Stimulated activated CD4-positive, alpha-beta T cell treated with anti-CD3 and anti-CD28 coated beads, TNF-alpha, amount 100 ng/mL, for 24 hours (primary cell): ENCODE results near the gene NDFIP1.
"Not testable (repeated sequence)": the region's sequence is repeated elsewhere in the genome, so short reads cannot be mapped to it uniquely, and the experiment has no call there.

Experiments
- DNase-seq, 3 experiments: peaks; one replicate each; pipeline ENCODE4 v3.0.0-alpha.2; 2020; ENCODE audit warnings: low read depth in 3 of 3

The NDFIP1 gene

DNA sequence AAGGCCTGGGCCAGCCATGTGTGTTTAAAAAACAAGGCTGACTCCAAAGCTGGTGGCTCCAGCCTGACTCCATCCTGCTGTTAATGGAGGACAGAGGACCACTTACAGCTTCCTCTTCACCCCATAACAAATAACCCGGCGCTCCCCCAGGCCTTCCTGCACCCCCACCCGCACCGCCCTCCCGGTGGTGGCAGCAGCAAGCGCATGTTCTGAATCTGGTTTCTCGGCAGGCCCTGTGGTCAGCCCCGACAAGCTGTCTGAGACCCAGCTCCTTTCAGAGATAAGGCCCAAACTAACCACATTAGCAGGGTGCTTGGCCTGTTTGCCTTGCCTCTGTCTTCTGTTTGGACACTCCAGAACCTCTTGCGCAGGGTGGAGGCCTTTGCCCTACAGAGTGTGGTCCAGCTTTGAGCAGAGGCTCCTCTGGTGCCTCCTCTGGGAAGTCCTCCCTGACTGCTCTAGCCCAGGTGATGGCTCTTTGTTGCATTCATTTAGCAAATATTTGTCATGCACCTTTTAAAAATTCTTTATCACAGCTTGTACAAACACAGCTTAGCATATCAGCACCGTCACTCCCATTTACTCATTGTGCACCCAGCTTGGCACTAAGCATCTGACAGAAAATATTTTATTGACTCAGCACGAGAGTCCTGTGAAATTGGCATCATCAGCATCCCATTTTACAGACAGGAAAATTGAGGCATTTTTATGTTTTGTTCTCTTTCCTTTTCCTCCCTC is 78.4 kb downstream of the NDFIP1 start:
- DNase-seq = no peak

DNA sequence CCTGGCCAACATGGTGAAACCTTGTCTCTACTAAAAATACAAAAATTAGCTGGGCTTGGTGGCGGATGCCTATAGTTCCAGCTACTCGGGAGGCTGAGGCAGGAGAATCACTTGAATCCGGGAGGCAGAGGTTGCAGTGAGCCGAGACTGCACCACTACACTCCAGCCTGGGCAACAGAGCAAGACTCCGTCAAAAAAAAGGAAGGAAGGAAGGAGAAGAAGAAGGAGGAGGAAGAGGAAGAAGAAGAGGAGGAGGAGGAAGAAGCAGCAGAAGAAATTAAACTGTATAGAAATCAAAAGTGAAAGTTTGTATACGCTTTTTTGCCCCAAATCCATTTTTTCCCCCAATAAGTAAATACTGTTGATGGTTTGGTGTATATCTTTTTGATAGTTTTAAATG is 80.1 kb downstream of the NDFIP1 start:
- not testable (repeated sequence) for DNase-seq

DNA sequence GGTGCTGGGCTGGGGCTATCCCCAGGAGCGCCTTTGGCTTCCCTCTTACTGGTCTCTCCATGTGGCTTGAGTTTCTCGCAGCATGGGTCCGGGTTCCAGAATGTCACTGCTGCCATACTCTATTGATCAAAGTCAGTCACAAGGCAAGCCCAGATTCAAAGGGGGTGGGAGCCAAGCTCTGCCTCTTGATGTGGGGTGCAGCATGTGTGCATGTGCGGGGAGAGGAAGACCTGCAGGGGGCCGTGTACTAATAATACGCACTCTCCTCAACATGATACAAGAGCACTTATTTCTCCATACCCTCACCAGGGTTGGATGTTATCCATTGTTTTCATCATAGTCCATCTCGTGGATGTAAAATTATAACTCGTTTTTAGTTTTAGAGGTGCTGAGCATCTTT is 81.2 kb downstream of the NDFIP1 start:
- no peak for DNase-seq

DNA sequence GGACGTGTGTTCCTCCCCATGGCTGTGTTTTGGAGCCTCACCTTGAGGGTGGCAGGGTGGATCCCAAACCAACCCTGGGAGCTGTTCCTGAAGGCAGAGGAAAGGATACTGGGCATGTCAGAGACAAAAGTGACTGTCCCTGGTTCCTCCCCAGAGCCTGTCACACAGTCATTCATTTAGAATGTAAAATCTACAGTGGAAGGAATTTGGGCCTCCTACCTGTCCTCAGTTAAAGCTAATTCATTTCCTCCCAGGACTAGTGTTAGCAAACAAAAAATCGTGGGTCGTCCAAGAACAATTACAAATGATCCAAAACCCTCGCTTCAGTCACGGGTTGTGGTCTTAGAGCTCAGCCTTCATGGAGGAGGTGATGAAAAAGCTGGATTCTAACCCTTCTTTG is 83.2 kb downstream of the NDFIP1 start:
- DNase-seq = no peak

DNA sequence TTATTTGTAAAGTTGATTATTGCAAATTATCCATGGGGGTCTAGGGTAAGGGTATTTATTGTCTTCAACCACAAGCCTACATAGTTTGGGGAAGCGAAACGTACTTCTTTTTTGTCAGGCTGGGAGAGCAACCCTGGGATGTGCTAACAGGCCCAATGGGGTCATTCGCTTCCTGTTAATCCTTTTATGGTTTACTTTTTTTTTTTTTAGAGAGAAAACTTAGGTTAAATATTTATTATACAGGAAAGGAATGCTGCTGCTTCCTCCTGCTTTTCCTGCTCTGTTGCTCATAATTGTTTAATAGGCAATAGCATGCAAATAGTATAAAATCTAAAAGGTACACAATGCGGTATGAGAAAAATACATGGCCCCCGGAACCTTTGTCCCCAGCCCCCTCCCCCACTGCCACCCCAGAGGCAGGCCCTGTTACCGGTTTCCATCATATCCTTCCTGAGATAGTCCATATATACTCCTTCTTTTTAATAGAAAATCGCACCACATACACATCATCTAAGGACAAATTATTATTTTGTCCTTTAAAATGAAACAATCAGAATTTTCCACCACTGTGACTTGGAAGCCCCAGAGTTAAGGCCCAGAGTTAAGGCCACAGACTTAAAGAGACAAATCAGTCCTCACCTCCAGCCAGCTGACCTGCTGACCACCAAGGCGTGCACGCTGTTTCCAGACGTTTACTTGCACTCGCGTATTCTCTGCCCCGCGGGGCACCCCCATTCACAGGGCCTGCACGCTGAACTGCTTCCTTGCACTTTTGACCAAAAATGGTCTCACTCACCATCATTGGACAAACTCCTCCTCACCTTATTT is 83.9 kb downstream of the NDFIP1 start:
- no peak for DNase-seq

DNA sequence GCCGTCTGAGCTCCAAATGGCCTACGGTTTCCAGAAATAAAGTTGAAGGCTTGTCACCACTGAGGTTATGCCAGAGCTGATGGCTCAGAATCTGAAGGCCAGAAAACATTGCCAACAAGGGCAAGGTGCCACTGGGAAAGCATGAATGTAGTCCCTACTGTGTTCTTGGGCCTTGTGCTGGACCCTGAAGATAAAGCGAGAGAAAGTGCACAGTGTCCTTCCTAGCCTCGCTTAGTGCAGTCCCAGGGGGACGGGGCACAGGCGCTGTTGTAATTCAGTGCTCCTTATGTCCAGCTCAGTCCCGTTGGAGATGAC is 84.5 kb downstream of the NDFIP1 start:
- no peak for DNase-seq

DNA sequence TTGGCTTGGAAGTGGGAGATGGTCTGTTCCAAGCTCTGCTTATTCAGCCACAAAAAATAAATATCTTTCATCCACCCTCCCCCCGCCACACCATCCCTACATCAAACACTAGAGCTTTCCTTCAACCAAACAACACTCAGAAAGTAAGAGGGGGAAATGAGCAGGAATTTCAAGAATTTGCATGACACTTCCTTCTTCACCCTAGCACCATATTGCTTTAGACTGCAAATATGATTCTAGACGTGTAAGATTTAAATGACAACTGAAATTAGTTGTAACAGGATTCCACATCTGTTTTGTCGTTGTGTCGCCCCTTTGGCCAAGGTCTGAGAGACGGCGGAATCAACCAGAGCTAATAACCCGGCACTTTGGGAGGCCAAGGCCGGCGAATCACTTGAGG is 88.5 kb downstream of the NDFIP1 start:
- DNase-seq = no peak

DNA sequence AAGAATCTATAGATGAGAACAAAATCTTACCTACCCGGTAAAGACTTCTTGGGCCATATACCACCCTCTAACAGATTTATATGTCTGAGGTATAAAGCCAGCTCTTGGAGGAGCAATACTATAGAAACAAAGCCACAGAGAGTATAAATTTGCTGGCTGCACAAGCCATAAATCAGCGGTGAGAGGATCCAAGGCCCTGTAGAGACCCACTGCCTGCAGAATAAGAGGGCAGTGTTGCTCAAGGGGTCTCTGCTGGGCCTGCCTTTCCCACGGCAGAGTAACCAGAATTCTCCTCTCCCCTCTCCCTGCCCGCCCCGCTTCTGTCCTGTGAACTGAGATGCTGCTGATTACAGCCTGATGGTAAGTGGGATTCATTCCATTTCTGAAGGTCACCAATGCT is 89.2 kb downstream of the NDFIP1 start:
- DNase-seq = no peak

DNA sequence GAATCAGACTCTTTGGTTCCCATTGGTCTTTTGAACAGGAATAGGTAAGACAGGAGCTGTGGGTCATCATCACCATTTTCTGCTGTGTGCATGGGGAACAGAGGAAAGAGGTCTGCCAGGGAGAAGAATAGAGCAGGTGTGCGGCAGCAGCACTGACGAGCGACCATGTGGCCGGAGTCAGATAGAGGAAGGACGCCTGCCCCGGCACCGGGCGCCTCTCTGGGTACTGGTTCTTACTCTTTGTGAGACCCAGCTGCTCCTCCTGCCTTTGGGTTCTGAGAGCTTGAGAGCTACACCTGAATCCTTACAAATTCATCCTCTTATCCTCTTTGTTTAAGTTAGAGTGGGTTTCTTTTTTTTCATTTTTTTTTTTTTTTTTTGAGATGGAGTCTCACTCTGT is 90.8 kb downstream of the NDFIP1 start:
- no peak for DNase-seq

DNA sequence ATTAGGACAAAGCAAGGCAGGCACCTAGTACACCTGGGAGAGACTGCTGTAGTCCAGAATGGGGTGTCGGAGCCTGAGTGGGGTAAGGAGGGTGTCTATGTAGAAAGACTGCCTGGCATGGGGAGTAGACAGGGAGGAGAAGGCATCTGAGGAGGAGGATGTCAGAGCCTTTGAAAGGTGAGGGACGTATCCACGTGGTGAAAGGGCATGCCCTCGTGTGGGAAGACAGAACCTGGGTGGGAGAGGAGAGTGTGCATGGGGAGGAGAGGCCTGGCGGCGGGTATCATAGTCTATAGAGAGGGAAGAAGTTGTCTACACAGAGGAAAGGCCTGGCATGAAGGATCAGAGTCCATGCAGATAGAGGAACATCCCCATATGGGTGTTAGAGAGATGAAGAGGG is 91.8 kb downstream of the NDFIP1 start:
- DNase-seq = no peak

DNA sequence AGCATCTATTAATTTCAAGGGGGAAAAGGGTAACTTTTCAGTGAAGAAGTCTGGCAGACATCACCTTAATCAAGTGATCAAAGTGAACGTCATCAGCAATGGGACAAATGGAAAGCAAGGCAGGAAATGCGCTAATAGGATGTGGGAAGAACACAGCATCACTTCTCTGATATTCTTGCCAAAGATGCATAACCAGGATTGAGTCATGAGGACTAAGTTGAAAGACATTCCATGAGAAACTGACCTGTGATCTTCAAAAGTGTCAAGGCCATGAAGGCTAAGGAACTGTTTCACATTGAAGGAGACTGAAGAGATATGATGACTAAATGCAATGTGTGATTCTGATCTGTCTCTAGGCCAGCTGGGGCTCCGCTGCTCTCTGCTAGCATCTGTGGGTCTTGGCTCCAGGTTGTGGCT is 92.9 kb downstream of the NDFIP1 start:
- DNase-seq = no peak

DNA sequence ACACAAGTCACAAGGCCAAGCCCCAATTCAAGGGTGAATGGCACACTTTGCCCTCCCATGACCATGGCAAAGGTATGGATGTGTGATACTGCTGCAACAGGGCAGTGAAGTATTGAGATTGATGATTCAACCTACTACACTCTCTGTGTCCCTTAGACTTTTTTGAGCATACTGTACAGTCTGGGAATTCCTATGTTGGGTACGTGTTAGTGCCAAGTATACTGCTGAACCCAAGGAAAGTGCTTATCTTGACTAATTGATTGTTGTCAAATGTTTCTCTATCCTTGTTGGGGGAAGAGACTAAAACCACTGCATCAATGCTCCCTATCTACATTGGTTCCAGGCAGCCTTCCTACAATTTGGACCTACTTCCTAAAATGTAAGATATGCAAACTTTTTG is 93.7 kb downstream of the NDFIP1 start:
- DNase-seq = no peak
